Fibroblast of the conjunctiva (primary cell): Measurements from ENCODE around the gene NUBPL.
A peak's percentile ranks its signal among the peaks of the same experiment; 100 is the strongest.
"Not testable (repeated sequence)": the region's sequence is repeated elsewhere in the genome, so short reads cannot be mapped to it uniquely, and the experiment has no call there.

Source experiments
- DNase-seq: peaks from one replicate; pipeline ENCODE4 v3.0.0-alpha.2; 2010; ENCODE audit warnings: low read depth

The NUBPL gene

GRCh38 chr14:31745741-31746140, 184.5 kb downstream of the NUBPL start:
- DNase-seq, result no peak

GRCh38 chr14:31746326-31746725, 185.1 kb downstream of the NUBPL start:
- no peak for DNase-seq

GRCh38 chr14:31749275-31749674, 188.1 kb downstream of the NUBPL start:
- DNase-seq, result no peak

GRCh38 chr14:31751047-31751446, 189.8 kb downstream of the NUBPL start:
- DNase-seq, result not testable (repeated sequence)

- no peak for DNase-seq
Measured at GRCh38 chr14:31752867-31753661, 191.9 kb downstream of the NUBPL start.

- DNase-seq, result no peak
Measured at GRCh38 chr14:31758941-31759340, 197.7 kb downstream of the NUBPL start.

GRCh38 chr14:31760277-31760676, 199.1 kb downstream of the NUBPL start:
- no peak for DNase-seq

- DNase-seq, result no peak
Measured at GRCh38 chr14:31761325-31761724, 200.1 kb downstream of the NUBPL start.

- DNase-seq, result no peak
Measured at GRCh38 chr14:31763041-31763440, 201.8 kb downstream of the NUBPL start.

- no peak for DNase-seq
Measured at GRCh38 chr14:31766315-31766892, 205.2 kb downstream of the NUBPL start.

- no peak for DNase-seq
Measured at GRCh38 chr14:31768355-31768754, 207.2 kb downstream of the NUBPL start.

GRCh38 chr14:31770271-31770670, 209.1 kb downstream of the NUBPL start:
- DNase-seq, result peak; percentile 0

- DNase-seq, result no peak
Measured at GRCh38 chr14:31774567-31774966, 213.4 kb downstream of the NUBPL start.

GRCh38 chr14:31777312-31777711, 216.1 kb downstream of the NUBPL start:
- no peak for DNase-seq

GRCh38 chr14:31781578-31781977, 220.4 kb downstream of the NUBPL start:
- no peak for DNase-seq

GRCh38 chr14:31785574-31785973, 224.4 kb downstream of the NUBPL start:
- DNase-seq, result no peak

- DNase-seq, result no peak
Measured at GRCh38 chr14:31787377-31787776, 226.2 kb downstream of the NUBPL start.

GRCh38 chr14:31788340-31788739, 227.1 kb downstream of the NUBPL start:
- DNase-seq, result no peak

- DNase-seq, result no peak
Measured at GRCh38 chr14:31792726-31793125, 231.5 kb downstream of the NUBPL start.

GRCh38 chr14:31797946-31798345, 236.7 kb downstream of the NUBPL start:
- not testable (repeated sequence) for DNase-seq

GRCh38 chr14:31802838-31803237, 241.6 kb downstream of the NUBPL start:
- DNase-seq, result no peak

GRCh38 chr14:31806249-31806648, 245.0 kb downstream of the NUBPL start:
- no peak for DNase-seq

- DNase-seq, result not testable (repeated sequence)
Measured at GRCh38 chr14:31811693-31812628, 250.8 kb downstream of the NUBPL start.
